Mucosa of gallbladder (tissue), 1 donor: ENCODE results near the gene ETFB. TPM values are rescaled to one million over a fixed set of nuclear protein-coding genes. Genes with fewer than 3 reads are reported as not detected.
A peak's percentile ranks its signal among the peaks of the same experiment; 100 is the strongest.

ENCODE experiments used
- DNase-seq: peaks from one replicate; pipeline ENCODE4 v3.0.0-alpha.2; 2020; ENCODE audit warnings: low spot score
- total RNA-seq: library from RNA; stranded (reverse); gene quantifications from one replicate; pipeline ENCODE4 v1.2.1, GENCODE V29; 2021
- donor health status: DM: no; HTN: no; CAD: no.

ETFB gene
- total RNA-seq, 1 donor from 2014 or later, result 139 TPM

- DNase-seq, result no peak
These were observed 6.7 kb upstream of the ETFB start, which contains the start of gene NKG7 for GRCh38 chr19:51372649-51373504. Gene NKG7 (minus strand): TSS chr19:51372654. CDS start chr19:51372535, 119 bp downstream.

- no peak for DNase-seq
These were observed 5.9 kb upstream of the ETFB start for GRCh38 chr19:51372021-51372648.

GRCh38 chr19:51371186-51371690 is 5.0 kb upstream of the ETFB start:
- no peak for DNase-seq

GRCh38 chr19:51370230-51370629 is 4.0 kb upstream of the ETFB start:
- no peak for DNase-seq

- DNase-seq, result no peak
These were observed 2.4 kb upstream of the ETFB start, which contains the start of gene CLDND2 for GRCh38 chr19:51368366-51369282. Gene CLDND2 (minus strand): TSS chr19:51369003. CDS start chr19:51368577, 426 bp downstream.

- peak; percentile 99 for DNase-seq
These were observed 1.6 kb upstream of the ETFB start for GRCh38 chr19:51367565-51368365.

- DNase-seq, result no peak
These were observed 1.0 kb upstream of the ETFB start for GRCh38 chr19:51367255-51367564.

- peak; percentile 98 for DNase-seq
These were observed 434 bp upstream of the ETFB start for GRCh38 chr19:51366389-51367254.

GRCh38 chr19:51365211-51365964 is 800 bp downstream of the ETFB start:
- DNase-seq, result peak; percentile 30

GRCh38 chr19:51364200-51365106 is 1.7 kb downstream of the ETFB start:
- DNase-seq, result no peak

- no peak for DNase-seq
These were observed 4.9 kb downstream of the ETFB start for GRCh38 chr19:51361239-51361638.

- DNase-seq, result no peak
These were observed 6.9 kb downstream of the ETFB start for GRCh38 chr19:51359294-51359693.

GRCh38 chr19:51357952-51358351 is 8.2 kb downstream of the ETFB start:
- no peak for DNase-seq

- no peak for DNase-seq
These were observed 9.9 kb downstream of the ETFB start for GRCh38 chr19:51356159-51356801.

- no peak for DNase-seq
These were observed 11.4 kb downstream of the ETFB start for GRCh38 chr19:51354742-51355148.

- DNase-seq, result no peak
These were observed 12.0 kb downstream of the ETFB start for GRCh38 chr19:51354103-51354741.

GRCh38 chr19:51352783-51353360 is 13.3 kb downstream of the ETFB start:
- no peak for DNase-seq
